ENCODE data around the gene ZNF584.
A peak's percentile ranks its signal among the peaks of the same experiment; 100 is the strongest.

ZNF584 gene

GRCh38 chr19:58385891-58386575 lies 22.4 kb upstream of the ZNF584 start:
- DNase-seq (ENCODE audit: low read depth in 1 of 2, low spot score in 1 of 2) = peak in 1 of 2 donors; percentile 9

GRCh38 chr19:58386576-58387337 lies 21.7 kb upstream of the ZNF584 start, which contains the start of gene RPS5:
Gene RPS5, plus strand, starts transcription at chr19:58387269. Its CDS starts 869 bp downstream, at chr19:58388138.
- peak; percentile 86 to 94 for DNase-seq (ENCODE audit: low read depth in 1 of 2, low spot score in 1 of 2)

- DNase-seq (ENCODE audit: low read depth in 1 of 2, low spot score in 1 of 2) = no peak
These were observed 20.9 kb upstream of the ZNF584 start for GRCh38 chr19:58387338-58388174.

- no peak for DNase-seq (ENCODE audit: low read depth in 1 of 2, low spot score in 1 of 2)
These were observed 20.3 kb upstream of the ZNF584 start for GRCh38 chr19:58388175-58388526.

GRCh38 chr19:58392945-58393724 lies 15.3 kb upstream of the ZNF584 start:
- no peak for DNase-seq (ENCODE audit: low read depth in 1 of 2, low spot score in 1 of 2)

GRCh38 chr19:58393725-58394033 lies 14.8 kb upstream of the ZNF584 start:
- DNase-seq (ENCODE audit: low read depth in 1 of 2, low spot score in 1 of 2) = no peak

- no peak for DNase-seq (ENCODE audit: low read depth in 1 of 2, low spot score in 1 of 2)
These were observed 13.6 kb upstream of the ZNF584 start for GRCh38 chr19:58394821-58395219.

GRCh38 chr19:58395220-58395978 lies 13.1 kb upstream of the ZNF584 start, which contains the start of gene RNF225:
Gene RNF225, plus strand, starts transcription at chr19:58395656. Its CDS starts 434 bp downstream, at chr19:58396090.
- no peak for DNase-seq (ENCODE audit: low read depth in 1 of 2, low spot score in 1 of 2)

- no peak for DNase-seq (ENCODE audit: low read depth in 1 of 2, low spot score in 1 of 2)
These were observed 12.3 kb upstream of the ZNF584 start for GRCh38 chr19:58395979-58396627.

- no peak for DNase-seq (ENCODE audit: low read depth in 1 of 2, low spot score in 1 of 2)
These were observed 11.5 kb upstream of the ZNF584 start for GRCh38 chr19:58396691-58397532.

GRCh38 chr19:58397533-58398037 lies 10.9 kb upstream of the ZNF584 start:
- no peak for DNase-seq (ENCODE audit: low read depth in 1 of 2, low spot score in 1 of 2)

- DNase-seq (ENCODE audit: low read depth in 1 of 2, low spot score in 1 of 2) = no peak
These were observed 10.4 kb upstream of the ZNF584 start for GRCh38 chr19:58398087-58398486.

GRCh38 chr19:58398545-58398944 lies 9.9 kb upstream of the ZNF584 start:
- no peak for DNase-seq (ENCODE audit: low read depth in 1 of 2, low spot score in 1 of 2)

- no peak for DNase-seq (ENCODE audit: low read depth in 1 of 2, low spot score in 1 of 2)
These were observed 8.5 kb upstream of the ZNF584 start for GRCh38 chr19:58399903-58400302.

GRCh38 chr19:58400316-58400915 lies 8.0 kb upstream of the ZNF584 start:
- no peak for DNase-seq (ENCODE audit: low read depth in 1 of 2, low spot score in 1 of 2)

- peak; percentile 97 to 99 for DNase-seq (ENCODE audit: low read depth in 1 of 2, low spot score in 1 of 2)
These were observed 7.3 kb upstream of the ZNF584 start for GRCh38 chr19:58400916-58401839.

- DNase-seq (ENCODE audit: low read depth in 1 of 2, low spot score in 1 of 2) = no peak
These were observed 6.5 kb upstream of the ZNF584 start for GRCh38 chr19:58401840-58402421.

Measured in activated T-helper 1 cell treated with anti-CD3 and anti-CD28 coated beads, Interleukin-2, amount 50 U/mL, for 16 hours (primary cell).